Sigmoid colon (tissue), 7 donors: ENCODE results near the gene UMODL1. TPM values are rescaled to one million over a fixed set of nuclear protein-coding genes. Genes with fewer than 3 reads are reported as not detected.
A peak's percentile ranks its signal among the peaks of the same experiment; 100 is the strongest.

Source experiments
- DNase-seq: peaks from one replicate; pipeline ENCODE4 v3.0.0-alpha.2; 2019
- H3K27ac ChIP-seq, 4 donors: fragments of 200-600 bp; sonication (generic); one replicate each; pipeline ENCODE4 v1.5.1; 2016 to 2019; ENCODE audit warnings: mild to moderate bottlenecking in 1 of 4
- H3K27me3 ChIP-seq, 3 donors: fragments of 200-600 bp; sonication (generic); one replicate each; pipeline ENCODE4 v1.5.1; 2019; ENCODE audit warnings: mild to moderate bottlenecking in 1 of 3
- H3K36me3 ChIP-seq, 4 donors: fragments of 200-600 bp; sonication (generic); one replicate each; pipeline ENCODE4 v1.5.1; 2016 to 2019
- H3K4me1 ChIP-seq, 4 donors: fragments of 200-600 bp; sonication (generic); one replicate each; pipeline ENCODE4 v1.5.1; 2017 to 2019
- H3K4me3 ChIP-seq, 4 donors: fragments of 200-600 bp; sonication (generic); one replicate each; pipeline ENCODE4 v1.5.1; 2017 to 2019; ENCODE audit warnings: mild to moderate bottlenecking in 2 of 4, moderate library complexity in 1 of 4
- H3K9me3 ChIP-seq, 4 donors: fragments of 200-600 bp in 3 of 4; sonication (generic) in 3 of 4; one replicate each; pipeline versions ENCODE4 v1.5.1 to v1.6.1; 2013 to 2019
- EP300 ChIP-seq, 4 donors: sonication (generic); formaldehyde crosslinking; IDR thresholded peaks; one replicate each; pipeline ENCODE4 v1.6.1; 2017; ENCODE audit warnings: antibody characterized with exemption in 4 of 4
- POLR2A ChIP-seq, 2 donors: fragments of 450-650 bp; IDR thresholded peaks; one replicate each; pipeline ENCODE4 v1.6.1; 2016; ENCODE audit warnings: antibody characterized with exemption in 2 of 2, mild to moderate bottlenecking in 2 of 2, moderate library complexity in 2 of 2
- POLR2AphosphoS5 ChIP-seq, 4 donors: sonication (generic); formaldehyde crosslinking; IDR thresholded peaks; one replicate each; pipeline ENCODE4 v1.6.1; 2017; ENCODE audit warnings: antibody characterized with exemption in 4 of 4
- WGBS, 2 donors: extraction: QIAGEN DNeasy Blood & Tissue Kit; methylation state at CpG; one replicate each; pipeline ENCODE4 v1.1.7; 2013; 5-methylcytosine and 5-hydroxymethylcytosine counted together
- intact Hi-C: fragments of 100-400 bp; cut with DNase I; formaldehyde crosslinking; loops from one replicate; pipeline ENCODE4 v1.15.1; 2023
- polyA plus RNA-seq, 3 donors: library from polyadenylated mRNA; stranded (reverse); fragments of 200-250 nt; gene quantifications; one replicate each; pipeline ENCODE4 v1.2.3, GENCODE V29; 2013
- total RNA-seq, 4 donors: library from RNA; depleted of rRNA; stranded (reverse); fragments of >200 nt; gene quantifications; one replicate each; pipeline ENCODE4 v1.1.0, GENCODE V29; 2016
- TF ChIP-seq, protein P1 (sequence below), 4 experiments: fragments of 450-650 bp in 3 of 4; fragments of 200-600 bp in 1 of 4; IDR thresholded peaks; one replicate each; pipeline ENCODE4 v1.5.1; 2016 to 2019; ENCODE audit warnings: antibody characterized with exemption in 4 of 4, mild to moderate bottlenecking in 3 of 4, moderate library complexity in 2 of 4
- donor health status: healthy with polysubstance abuse.
- donor health status: Bipolar disorder and iron deficiency.
- donor health status: healthy.

UMODL1 gene
- total and polyA plus RNA-seq, 7 donors: 0.13 to 0.23 TPM; not detected in 5

DNA sequence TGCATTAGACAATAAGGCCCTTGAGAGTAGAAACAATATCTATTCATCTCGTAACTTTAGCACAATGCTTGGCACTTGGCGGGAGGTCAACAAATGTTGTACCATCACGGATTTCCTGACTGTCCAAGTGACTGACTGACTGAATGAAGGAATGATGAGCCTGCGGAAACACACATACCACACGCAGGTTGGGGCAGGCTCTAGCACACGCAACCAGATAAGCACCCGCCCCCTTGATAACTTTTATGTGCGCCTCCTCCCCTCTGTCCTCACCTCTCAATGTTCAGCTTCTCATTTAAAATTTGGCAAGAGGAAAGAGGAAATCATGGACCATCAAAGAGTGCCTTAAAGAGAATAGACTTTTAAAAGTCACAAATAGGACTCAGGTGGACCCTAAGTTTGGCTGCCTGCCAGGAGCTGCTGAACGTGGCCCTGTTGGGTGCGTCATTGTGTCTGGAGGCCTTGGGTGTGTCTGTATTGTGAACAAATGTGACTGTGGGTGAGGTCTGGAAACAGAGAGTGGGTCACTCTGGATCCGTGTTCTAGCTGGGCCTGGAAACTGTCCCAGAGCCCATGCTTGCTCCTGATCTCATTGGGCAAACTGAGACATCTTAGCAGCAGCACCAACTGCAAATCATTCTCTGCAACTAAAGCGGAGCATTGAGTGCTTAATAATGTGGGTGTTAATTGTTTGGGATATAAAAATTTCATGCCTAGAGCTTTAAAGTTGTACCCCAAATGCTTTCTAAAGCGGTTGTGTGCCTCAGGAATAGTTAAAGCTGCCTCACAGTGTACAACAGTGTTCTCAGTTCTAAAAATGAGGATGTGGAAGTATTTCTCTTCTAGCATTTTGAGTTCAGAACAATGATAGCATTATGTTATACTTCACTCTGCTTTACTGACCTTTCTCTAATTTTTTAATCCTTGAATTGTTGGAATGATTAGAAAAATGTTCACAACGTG, 100.3 kb downstream of the UMODL1 start:
- DNase-seq: no peak
- Histone ChIP-seq H3K27me3 (no peaks in the 10 kb centered on the region), H3K4me1 (peaks cover 0 to 2% (median under 1%) of the 10 kb centered on the region in 4 donors), H3K9me3 (no peaks in the 10 kb centered on the region), H3K36me3 (no peaks in the 10 kb centered on the region), H3K4me3 (no peak overlapping the region), H3K27ac (peak overlapping the region in 1 of 4 donors; percentile 12)
- intact Hi-C loops: no loop called here
- WGBS, 2 donors: 19 to 67% methylated on average over 14 of the region's 14 CpGs
- TF ChIP-seq POLR2A (IDR thresholded peaks at IDR 0.05) (no peak), POLR2AphosphoS5 (IDR thresholded peaks at IDR 0.05) (peak in 1 of 4 donors; percentile 8)

DNA sequence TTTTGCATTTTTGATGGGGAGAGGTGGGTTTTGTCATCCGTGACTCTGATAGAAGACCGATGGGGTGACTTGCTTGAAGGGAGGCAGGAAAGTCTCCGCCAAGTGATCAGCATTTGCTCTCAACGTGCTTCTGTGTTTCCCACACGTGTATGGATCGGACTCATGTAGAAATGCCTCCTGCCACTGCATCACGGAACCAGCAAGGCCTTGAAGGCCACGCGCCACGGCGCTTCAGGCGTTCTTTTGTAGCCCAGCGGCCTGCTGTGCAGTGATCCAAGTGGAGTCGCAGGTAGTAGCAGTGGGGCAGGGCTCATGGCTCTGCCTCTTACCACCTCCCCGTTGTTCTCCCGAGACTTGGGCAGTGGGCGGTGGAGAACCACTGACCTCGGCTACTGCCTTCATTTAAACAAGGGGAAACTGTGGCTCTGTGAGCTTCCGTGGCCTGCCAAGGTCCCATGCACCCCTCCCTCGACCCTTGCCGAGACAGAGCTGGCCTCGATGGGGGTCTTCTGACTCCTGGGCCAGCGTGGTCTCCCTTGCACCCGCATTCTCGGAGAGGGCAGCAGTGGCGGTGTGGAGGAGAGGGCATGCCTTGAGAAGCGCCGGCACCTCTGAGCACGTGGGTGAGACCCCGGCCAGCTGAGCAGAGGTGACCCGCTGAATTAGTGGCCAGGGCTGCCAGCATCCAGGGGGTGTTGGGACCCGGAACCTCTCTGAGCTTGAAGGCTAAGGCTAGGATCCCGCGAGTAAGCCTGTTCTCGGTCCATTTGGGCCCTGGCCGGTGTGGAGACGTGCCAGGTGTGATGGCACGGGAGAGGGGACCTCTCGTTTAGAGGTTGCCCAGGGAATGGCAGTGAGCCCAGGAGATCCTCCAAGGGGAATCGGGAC, 101.7 kb downstream of the UMODL1 start:
- 93 to 94% methylated on average over 40 of the region's 40 CpGs for WGBS, 2 donors
- no peaks in the 10 kb centered on the region for H3K27me3 ChIP-seq
- intact Hi-C loops: no loop called here
- peaks cover 0 to 14% (median 8%) of the 10 kb centered on the region in 4 donors for H3K4me1 ChIP-seq
- no peaks in the 10 kb centered on the region for H3K9me3 ChIP-seq
- TF ChIP-seq POLR2A (IDR thresholded peaks at IDR 0.05) (no peak), EP300 (IDR thresholded peaks at IDR 0.05) (no peak), POLR2AphosphoS5 (IDR thresholded peaks at IDR 0.05) (no peak)
- TF ChIP-seq, protein P1, sequence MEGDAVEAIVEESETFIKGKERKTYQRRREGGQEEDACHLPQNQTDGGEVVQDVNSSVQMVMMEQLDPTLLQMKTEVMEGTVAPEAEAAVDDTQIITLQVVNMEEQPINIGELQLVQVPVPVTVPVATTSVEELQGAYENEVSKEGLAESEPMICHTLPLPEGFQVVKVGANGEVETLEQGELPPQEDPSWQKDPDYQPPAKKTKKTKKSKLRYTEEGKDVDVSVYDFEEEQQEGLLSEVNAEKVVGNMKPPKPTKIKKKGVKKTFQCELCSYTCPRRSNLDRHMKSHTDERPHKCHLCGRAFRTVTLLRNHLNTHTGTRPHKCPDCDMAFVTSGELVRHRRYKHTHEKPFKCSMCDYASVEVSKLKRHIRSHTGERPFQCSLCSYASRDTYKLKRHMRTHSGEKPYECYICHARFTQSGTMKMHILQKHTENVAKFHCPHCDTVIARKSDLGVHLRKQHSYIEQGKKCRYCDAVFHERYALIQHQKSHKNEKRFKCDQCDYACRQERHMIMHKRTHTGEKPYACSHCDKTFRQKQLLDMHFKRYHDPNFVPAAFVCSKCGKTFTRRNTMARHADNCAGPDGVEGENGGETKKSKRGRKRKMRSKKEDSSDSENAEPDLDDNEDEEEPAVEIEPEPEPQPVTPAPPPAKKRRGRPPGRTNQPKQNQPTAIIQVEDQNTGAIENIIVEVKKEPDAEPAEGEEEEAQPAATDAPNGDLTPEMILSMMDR (IDR thresholded peaks at IDR 0.05): no peak
- no peak overlapping the region for H3K27ac ChIP-seq
- H3K4me3 ChIP-seq: no peak overlapping the region
- no peaks in the 10 kb centered on the region for H3K36me3 ChIP-seq
- no peak for DNase-seq

DNA sequence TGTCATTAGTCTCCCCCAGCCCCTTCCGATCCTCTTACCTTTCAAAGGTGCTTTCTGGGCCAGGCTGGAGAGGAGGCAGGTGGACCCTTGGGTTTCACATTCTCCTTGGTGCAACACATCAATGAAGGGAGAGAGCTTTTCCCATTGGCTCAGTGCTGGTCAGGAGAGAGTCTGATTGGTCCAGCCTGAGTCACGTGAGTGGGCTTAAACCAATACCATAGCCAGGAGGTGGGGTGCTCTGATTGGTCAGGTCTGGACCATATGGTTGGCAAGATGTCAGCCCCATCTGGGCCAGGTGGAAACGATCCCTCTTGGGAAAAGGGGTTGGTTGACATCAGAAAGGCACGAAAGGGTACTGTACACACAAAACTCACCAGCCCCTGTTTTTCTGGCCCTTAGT, 103.1 kb downstream of the UMODL1 start:
- Histone ChIP-seq H3K9me3 (no peaks in the 10 kb centered on the region), H3K4me1 (peaks cover 0 to 14% (median 8%) of the 10 kb centered on the region in 4 donors), H3K36me3 (no peaks in the 10 kb centered on the region), H3K27me3 (no peaks in the 10 kb centered on the region), H3K4me3 (no peak overlapping the region), H3K27ac (no peak overlapping the region)
- WGBS, 2 donors: 92 to 93% methylated on average over 4 of the region's 4 CpGs
- no peak for DNase-seq
- no peak for TF ChIP-seq EP300 (IDR thresholded peaks at IDR 0.05)
- TF ChIP-seq, protein P1 (IDR thresholded peaks at IDR 0.05): no peak
- no peak for TF ChIP-seq POLR2A (IDR thresholded peaks at IDR 0.05)
- no peak for TF ChIP-seq POLR2AphosphoS5 (IDR thresholded peaks at IDR 0.05)
- intact Hi-C loops: no loop called here

DNA sequence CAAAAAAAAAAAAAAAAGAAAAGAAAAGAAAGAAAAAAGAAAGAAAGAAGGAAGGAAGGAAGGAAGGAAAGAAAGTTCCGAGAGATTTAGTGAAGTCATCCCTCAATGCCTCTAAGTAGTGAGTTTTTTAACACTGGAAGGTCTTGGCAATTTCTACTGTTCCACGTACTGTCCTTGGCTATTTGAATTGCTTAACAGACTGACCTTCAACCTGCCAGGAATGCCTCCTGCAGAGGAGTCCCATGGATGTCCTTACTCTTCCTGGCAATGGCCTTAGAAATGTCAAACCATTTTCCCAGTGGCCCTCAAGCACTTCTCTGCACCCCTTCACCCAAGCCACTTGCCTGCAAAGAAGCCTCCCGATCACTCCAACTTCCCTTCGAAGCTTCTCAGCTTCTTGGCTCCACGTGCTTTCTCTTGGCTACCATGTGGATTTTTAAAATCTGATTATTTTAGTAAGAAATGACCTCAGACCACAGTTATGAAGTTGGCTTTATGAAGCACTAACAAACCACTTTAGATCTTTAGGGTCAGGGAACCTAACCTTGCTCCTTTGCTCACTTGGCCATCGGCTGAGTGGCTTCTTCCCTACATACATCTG, 104.1 kb downstream of the UMODL1 start:
- Histone ChIP-seq H3K4me3 (no peak overlapping the region), H3K27ac (no peak overlapping the region), H3K36me3 (no peaks in the 10 kb centered on the region), H3K4me1 (peaks cover 0 to 14% (median 8%) of the 10 kb centered on the region in 4 donors), H3K27me3 (no peaks in the 10 kb centered on the region), H3K9me3 (no peaks in the 10 kb centered on the region)
- DNase-seq: no peak
- WGBS, 2 donors: 86 to 91% methylated on average over 6 of the region's 6 CpGs
- TF ChIP-seq POLR2A (IDR thresholded peaks at IDR 0.05): no peak
- TF ChIP-seq, protein P1 (IDR thresholded peaks at IDR 0.05): no peak
- TF ChIP-seq POLR2AphosphoS5 (IDR thresholded peaks at IDR 0.05): no peak
- TF ChIP-seq EP300 (IDR thresholded peaks at IDR 0.05): no peak
- intact Hi-C loops: no loop called here
